ENCODE results near the gene BSN. TPM values are rescaled to one million over a fixed set of nuclear protein-coding genes. Genes with fewer than 3 reads are reported as not detected.

Gene BSN
- total and polyA plus RNA-seq, 2 experiments from 2014 or later, result 0.50 to 5.1 TPM

GRCh38 chr3:49607105-49607591, 52.9 kb downstream of the BSN start:
- DNase-seq (ENCODE audit: low spot score) (no peak), ATAC-seq (no peak)
- Histone ChIP-seq H3K79me2 (replicated peaks; ENCODE audit: insufficient read depth) (no peaks in the 10 kb centered on the region), H4K20me1 (replicated peaks; ENCODE audit: insufficient read depth) (no peaks in the 10 kb centered on the region), H3K4me1 (ENCODE audit: insufficient read depth) (no peaks in the 10 kb centered on the region), H3K27me3 (ENCODE audit: insufficient read depth) (no peaks in the 10 kb centered on the region), H3F3A (replicated peaks; ENCODE audit: low read depth) (0 out of 2 replicates have a peak, but pooled peaks cover 3% of the 10 kb centered on the region), H3K9me2 (ENCODE audit: insufficient read depth) (no peaks in the 10 kb centered on the region), H3K4me3 (no peak overlapping the region), H3K36me3 (ENCODE audit: insufficient read depth) (no peaks in the 10 kb centered on the region), H3K27ac (ENCODE audit: low read depth) (no peak overlapping the region), H3K4me2 (no peak overlapping the region), H2AFZ (no peak overlapping the region)
- Mint-ChIP-seq H3K36me3 (ENCODE audit: low read depth) (no peaks in the 10 kb centered on the region), H3K9me3 (peaks cover under 1% of the 10 kb centered on the region; the same call in 1 of the 3 replicates), H3K27ac (no peak overlapping the region), H3K4me1 (no peaks in the 10 kb centered on the region), H3K27me3 (ENCODE audit: insufficient read depth, low read depth, poor library complexity) (peaks cover 3% of the 10 kb centered on the region), H3K4me3 (no peak overlapping the region)
- no peak for TF ChIP-seq ZNF462 (CRISPR knock-in tag; IDR thresholded peaks at IDR 0.05)
- TF ChIP-seq POLR2AphosphoS5 (IDR thresholded peaks at IDR 0.05; ENCODE audit: low read depth), result no peak
- no peak for TF ChIP-seq NANOG (IDR thresholded peaks at IDR 0.05; ENCODE audit: borderline replicate concordance)
- TF ChIP-seq EZH2phosphoT487 (IDR thresholded peaks at IDR 0.05; ENCODE audit: unreplicated experiment), result no peak
- TF ChIP-seq EZH2 (IDR thresholded peaks at IDR 0.05; ENCODE audit: low read depth, unreplicated experiment), result no peak
- TF ChIP-seq JUNB (IDR thresholded peaks at IDR 0.05; ENCODE audit: unreplicated experiment), result no peak
- no peak for TF ChIP-seq CTCF (conservative IDR thresholded peaks at IDR 0.05; ENCODE audit: low read depth in 2 of 2)
- no peak for TF ChIP-seq ZNF114 (CRISPR knock-in tag; IDR thresholded peaks at IDR 0.05)
- TF ChIP-seq CREB1 (CRISPR knock-in tag; IDR thresholded peaks at IDR 0.05; ENCODE audit: low read depth), result no peak
- TF ChIP-seq ETS1 (IDR thresholded peaks at IDR 0.05), result no peak
- no peak for TF ChIP-seq REST (IDR thresholded peaks at IDR 0.05; ENCODE audit: unreplicated experiment)
- no peak for TF ChIP-seq STAT1 (IDR thresholded peaks at IDR 0.05; ENCODE audit: unreplicated experiment)
- TF ChIP-seq ZNF331 (CRISPR knock-in tag; IDR thresholded peaks at IDR 0.05; ENCODE audit: low read depth), result no peak
